Measurements from ENCODE around the gene TUBE1. TPM values are rescaled to one million over a fixed set of nuclear protein-coding genes. Genes with fewer than 3 reads are reported as not detected.
A peak's percentile ranks its signal among the peaks of the same experiment; 100 is the strongest.

The TUBE1 gene
- total and polyA plus RNA-seq, 2 donors (not counting 3 experiments of a cell fraction or from before 2014, with no cell fraction given) = 6.7 to 15.8 TPM

- intact Hi-C loops (cut with micrococcal nuclease) = loop anchor here (1.0 to 5.0 kb wide), 2 partner anchors 244 to 286 kb away; no protein-coding TSS in a partner anchor
- peak overlapping the region; percentile 46 for H3K27ac ChIP-seq (ENCODE audit: insufficient read depth, low read depth, low read length)
Observed at GRCh38 chr6:112086744-112087135, 542 bp downstream of the TUBE1 start.

More at GRCh38 chr6:112086744-112087135, 542 bp downstream of the TUBE1 start:
- ChIA-PET POLR2A (no interaction called here), CTCF (interaction anchor here (1.0 to 2.3 kb wide), 9 partner anchors 10 to 1823 kb away, joined by 3 to 12 read pairs (median 3); no protein-coding TSS in a partner anchor)
- H3K4me3 ChIP-seq (replicated peaks in 1 of 3; ENCODE audit: insufficient read depth in 1 of 3, low read depth in 1 of 3, low read length in 3 of 3) = peak overlapping the region; percentile 78 to 97 (median 78)
- no peaks in the 10 kb centered on the region for H3K27me3 ChIP-seq (ENCODE audit: control insufficient read depth in 2 of 2, insufficient read depth in 2 of 2, low read length in 2 of 2)
- dilution Hi-C loops (cut with MboI; ENCODE audit: extremely low pct_ligation_motif_present, low sequenced_read_pairs) = no loop called here
- no peaks in the 10 kb centered on the region for H3K36me3 ChIP-seq (ENCODE audit: control insufficient read depth in 2 of 2, extremely low read depth in 1 of 2, insufficient read depth in 2 of 2, low read length in 2 of 2)
- peaks cover 8% of the 10 kb centered on the region for H3K4me1 ChIP-seq (ENCODE audit: control insufficient read depth, extremely low read depth, insufficient read depth, low read length)
- H3K9me3 ChIP-seq (replicated peaks; ENCODE audit: control insufficient read depth, insufficient read depth, low read length) = no peaks in the 10 kb centered on the region
- peak; percentile 74 for DNase-seq (ENCODE audit: low read depth, low spot score)
- H3K9ac ChIP-seq (replicated peaks; ENCODE audit: extremely low read depth, insufficient read depth, low read length) = peak overlapping the region; percentile 79
- peaks cover 1% of the 10 kb centered on the region for H3K79me2 ChIP-seq (ENCODE audit: control insufficient read depth, insufficient read depth, low read length)
- BruUV-seq (replicated peaks) = TSS peak; percentile 51
- H4K20me1 ChIP-seq (replicated peaks; ENCODE audit: control insufficient read depth, extremely low read depth, insufficient read depth, low read length) = no peaks in the 10 kb centered on the region
- TF ChIP-seq POLR2AphosphoS5 (IDR thresholded peaks at IDR 0.05; ENCODE audit: insufficient read depth, low read depth, low read length) (no peak), GATA2 (IDR thresholded peaks at IDR 0.05; ENCODE audit: insufficient read depth, insufficient read length, low read depth, low read length) (peak; percentile 64), CTCF (IDR thresholded peaks at IDR 0.05; ENCODE audit: extremely low read depth in 1 of 2, insufficient read depth in 1 of 2, low read depth in 1 of 2, low read length in 2 of 2) (peak in 1 of 2 donors; percentile 6)
- H3K9me1 ChIP-seq (replicated peaks; ENCODE audit: control insufficient read depth, extremely low read depth, insufficient read depth, low read length) = no peaks in the 10 kb centered on the region
- H2AFZ ChIP-seq (ENCODE audit: low read depth, low read length) = peak overlapping the region; percentile 94
- peak; percentile 62 for FAIRE-seq
- peak overlapping the region; percentile 96 for H3K4me2 ChIP-seq (ENCODE audit: insufficient read depth, low read length)

Data from endothelial cell of umbilical vein (primary cell).